SU-DHL-6 (cell line): ENCODE measurements around the gene ANKRD34A.

ENCODE experiments used
- H2AFZ ChIP-seq: fragments of 200-600 bp; sonication (generic); 2 replicates; pipeline ENCODE4 v1.6.1; 2014; ENCODE audit warnings: low read depth, mild to moderate bottlenecking, moderate library complexity, mixed read lengths, antibody characterized with exemption, low read length; ENCODE audit not compliant: severe bottlenecking
- H3F3A ChIP-seq: fragments of 200-600 bp; shearing (Covaris generic); 2 replicates; pipeline ENCODE4 v1.6.0; 2016; ENCODE audit warnings: antibody characterized with exemption, mild to moderate bottlenecking; ENCODE audit not compliant: insufficient read depth
- H3K27ac ChIP-seq: fragments of 200-600 bp; sonication (generic); 2 replicates; pipeline ENCODE4 v1.5.1; 2016; ENCODE audit warnings: low read depth, mild to moderate bottlenecking, low read length, moderate library complexity, mixed read lengths
- H3K27me3 ChIP-seq: fragments of 200-600 bp; sonication (generic), shearing (Covaris generic); 2 replicates; pipeline ENCODE4 v1.6.0; 2014; ENCODE audit warnings: mild to moderate bottlenecking, low read length
- H3K36me3 ChIP-seq: fragments of 200-600 bp; sonication (generic); 2 replicates; pipeline ENCODE4 v1.6.1; 2014; ENCODE audit warnings: mild to moderate bottlenecking, low read length, mixed read lengths
- H3K4me2 ChIP-seq: fragments of 300-600, 200-600 bp; shearing (Covaris generic), sonication (generic); 2 replicates; pipeline ENCODE4 v1.6.0; 2014; ENCODE audit warnings: low read length, low read depth, mild to moderate bottlenecking; ENCODE audit not compliant: poor library complexity, severe bottlenecking
- H3K4me3 ChIP-seq: fragments of 200-600 bp; sonication (generic); 2 replicates; pipeline ENCODE4 v1.5.1; 2014; ENCODE audit warnings: antibody characterized with exemption, low read length, mild to moderate bottlenecking, mixed read lengths; ENCODE audit not compliant: insufficient read depth, poor library complexity, severe bottlenecking
- H3K79me2 ChIP-seq: fragments of 200-600 bp; sonication (generic); 2 replicates; pipeline ENCODE4 v1.6.1; 2014; ENCODE audit warnings: mild to moderate bottlenecking, low read length, moderate library complexity; ENCODE audit not compliant: insufficient read depth
- H3K9ac ChIP-seq: fragments of 200-600 bp; sonication (generic); 2 replicates; pipeline ENCODE4 v1.7.0; 2014; ENCODE audit warnings: mild to moderate bottlenecking, low read length
- H3K9me2 ChIP-seq: fragments of 200-600 bp; sonication (generic); replicated peaks from 2 replicates; pipeline ENCODE4 v1.6.1; 2014; ENCODE audit warnings: low read length; ENCODE audit not compliant: insufficient read depth
- H3K9me3 ChIP-seq: fragments of 200-600 bp; sonication (generic); 2 replicates; pipeline ENCODE4 v1.6.1; 2014; ENCODE audit warnings: low read length, mixed read lengths; ENCODE audit not compliant: insufficient read depth
- H4K20me1 ChIP-seq: fragments of 200-600 bp; sonication (generic); 2 replicates; pipeline ENCODE4 v1.6.1; 2014; ENCODE audit warnings: low read depth, mild to moderate bottlenecking, antibody characterized with exemption, low read length, moderate library complexity, mixed read lengths
- CTCF ChIP-seq: fragments of 200-600 bp; sonication (generic); IDR thresholded peaks from one replicate; pipeline ENCODE4 v1.5.1; 2017; ENCODE audit warnings: antibody characterized with exemption, mild to moderate bottlenecking, low read length, moderate library complexity; ENCODE audit not compliant: insufficient read depth, poor library complexity, severe bottlenecking
- EZH2phosphoT487 ChIP-seq: fragments of 200-600 bp; sonication (generic), shearing (Covaris generic); conservative IDR thresholded peaks from 2 replicates; pipeline ENCODE4 v1.6.1; 2018; ENCODE audit warnings: mild to moderate bottlenecking, antibody characterized with exemption, low read length, moderate library complexity, mixed read lengths

Gene ANKRD34A

GRCh38 chr1:145951526-145951925 is 12.8 kb downstream of the ANKRD34A start:
- no peaks in the 10 kb centered on the region for H3K9me2 ChIP-seq
- H3K27ac ChIP-seq = no peak overlapping the region
- H3K27me3 ChIP-seq = no peaks in the 10 kb centered on the region
- H4K20me1 ChIP-seq = no peaks in the 10 kb centered on the region
- no peak overlapping the region for H3K4me3 ChIP-seq
- H3K4me2 ChIP-seq = no peak overlapping the region
- no peak overlapping the region for H2AFZ ChIP-seq
- H3K36me3 ChIP-seq = no peaks in the 10 kb centered on the region
- TF ChIP-seq CTCF (no peak), EZH2phosphoT487 (no peak)
- peaks cover 5% of the 10 kb centered on the region; the same call in 1 of the 2 replicates for H3F3A ChIP-seq
- no peaks in the 10 kb centered on the region for H3K9me3 ChIP-seq
- no peak overlapping the region for H3K9ac ChIP-seq
- H3K79me2 ChIP-seq = no peaks in the 10 kb centered on the region

GRCh38 chr1:145949219-145949618 is 15.2 kb downstream of the ANKRD34A start:
- Histone ChIP-seq H2AFZ (no peak overlapping the region), H3K9ac (no peak overlapping the region), H3K9me2 (no peaks in the 10 kb centered on the region), H3K4me2 (no peak overlapping the region), H3F3A (no peaks in the 10 kb centered on the region), H3K36me3 (no peaks in the 10 kb centered on the region), H3K4me3 (no peak overlapping the region), H3K27me3 (no peaks in the 10 kb centered on the region), H4K20me1 (no peaks in the 10 kb centered on the region), H3K79me2 (no peaks in the 10 kb centered on the region), H3K9me3 (no peaks in the 10 kb centered on the region), H3K27ac (no peak overlapping the region)
- TF ChIP-seq EZH2phosphoT487 (no peak), CTCF (no peak)

GRCh38 chr1:145947551-145947950 is 16.8 kb downstream of the ANKRD34A start:
- Histone ChIP-seq H2AFZ (no peak overlapping the region), H3K79me2 (no peaks in the 10 kb centered on the region), H3K4me2 (no peak overlapping the region), H3K27me3 (no peaks in the 10 kb centered on the region), H3K27ac (no peak overlapping the region), H3K9me2 (no peaks in the 10 kb centered on the region), H3F3A (no peaks in the 10 kb centered on the region), H3K4me3 (no peak overlapping the region), H3K36me3 (no peaks in the 10 kb centered on the region), H4K20me1 (no peaks in the 10 kb centered on the region), H3K9me3 (no peaks in the 10 kb centered on the region), H3K9ac (no peak overlapping the region)
- TF ChIP-seq EZH2phosphoT487 (no peak), CTCF (no peak)
